Measurements from ENCODE around the gene AP3S2. TPM values are rescaled to one million over a fixed set of nuclear protein-coding genes. Genes with fewer than 3 reads are reported as not detected.
"Not testable (repeated sequence)": the region's sequence is repeated elsewhere in the genome, so short reads cannot be mapped to it uniquely, and the experiment has no call there.

The AP3S2 gene
- polyA plus RNA-seq, 1 donor (not counting 4 experiments of a cell fraction or from before 2014, with no cell fraction given): 34.6 TPM

GRCh38 chr15:89783861-89784685 is 109.7 kb downstream of the AP3S2 start:
- H3K27me3 ChIP-seq (ENCODE audit: control insufficient read depth, extremely low read depth, insufficient read depth, low read length): no peaks in the 10 kb centered on the region
- no peak overlapping the region for H3K9ac ChIP-seq (ENCODE audit: control insufficient read depth, extremely low read depth, insufficient read depth, low read length)
- no peak overlapping the region for H3K4me3 ChIP-seq (ENCODE audit: control insufficient read depth in 2 of 3, extremely low read depth in 1 of 3, insufficient read depth in 2 of 3, low read depth in 1 of 3, low read length in 3 of 3)
- peaks cover 31% of the 10 kb centered on the region for H3K4me1 ChIP-seq (ENCODE audit: control insufficient read depth, extremely low read depth, insufficient read depth, low read length)
- H3K9me3 ChIP-seq (ENCODE audit: control insufficient read depth, low read depth, low read length): no peaks in the 10 kb centered on the region
- peaks cover 2% of the 10 kb centered on the region for H3K9me1 ChIP-seq (ENCODE audit: control insufficient read depth, extremely low read depth, insufficient read depth, low read length)
- TF ChIP-seq EZH2 (IDR thresholded peaks at IDR 0.05; ENCODE audit: low read length): no peak
- TF ChIP-seq, protein P1, sequence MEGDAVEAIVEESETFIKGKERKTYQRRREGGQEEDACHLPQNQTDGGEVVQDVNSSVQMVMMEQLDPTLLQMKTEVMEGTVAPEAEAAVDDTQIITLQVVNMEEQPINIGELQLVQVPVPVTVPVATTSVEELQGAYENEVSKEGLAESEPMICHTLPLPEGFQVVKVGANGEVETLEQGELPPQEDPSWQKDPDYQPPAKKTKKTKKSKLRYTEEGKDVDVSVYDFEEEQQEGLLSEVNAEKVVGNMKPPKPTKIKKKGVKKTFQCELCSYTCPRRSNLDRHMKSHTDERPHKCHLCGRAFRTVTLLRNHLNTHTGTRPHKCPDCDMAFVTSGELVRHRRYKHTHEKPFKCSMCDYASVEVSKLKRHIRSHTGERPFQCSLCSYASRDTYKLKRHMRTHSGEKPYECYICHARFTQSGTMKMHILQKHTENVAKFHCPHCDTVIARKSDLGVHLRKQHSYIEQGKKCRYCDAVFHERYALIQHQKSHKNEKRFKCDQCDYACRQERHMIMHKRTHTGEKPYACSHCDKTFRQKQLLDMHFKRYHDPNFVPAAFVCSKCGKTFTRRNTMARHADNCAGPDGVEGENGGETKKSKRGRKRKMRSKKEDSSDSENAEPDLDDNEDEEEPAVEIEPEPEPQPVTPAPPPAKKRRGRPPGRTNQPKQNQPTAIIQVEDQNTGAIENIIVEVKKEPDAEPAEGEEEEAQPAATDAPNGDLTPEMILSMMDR (optimal IDR thresholded peaks at IDR 0.05 in 1 of 3, IDR thresholded peaks at IDR 0.05 in 1 of 3, conservative IDR thresholded peaks at IDR 0.05 in 1 of 3; ENCODE audit: extremely low read depth in 1 of 3, insufficient read depth in 2 of 3, low read length in 3 of 3): no peak
- H3K4me2 ChIP-seq (ENCODE audit: control insufficient read depth, extremely low read depth, insufficient read depth, low read depth, low read length): no peak overlapping the region
- no peaks in the 10 kb centered on the region for H4K20me1 ChIP-seq (ENCODE audit: control insufficient read depth, extremely low read depth, insufficient read depth, low read length)
- H2AFZ ChIP-seq (ENCODE audit: control insufficient read depth, low read length): no peak overlapping the region
- dilution Hi-C loops (cut with MboI; ENCODE audit: extremely low pct_ligation_motif_present, low sequenced_read_pairs): no loop called here
- DNase-seq (ENCODE audit: low read depth, low spot score) (no peak), FAIRE-seq (no peak)
- H3K27ac ChIP-seq (ENCODE audit: control insufficient read depth, insufficient read depth, low read length): no peak overlapping the region
- H3K36me3 ChIP-seq (ENCODE audit: control insufficient read depth in 2 of 2, extremely low read depth in 1 of 2, insufficient read depth in 2 of 2, low read length in 2 of 2): no peaks in the 10 kb centered on the region
- no peaks in the 10 kb centered on the region for H3K79me2 ChIP-seq (ENCODE audit: control insufficient read depth, insufficient read depth, low read length)

- no peaks in the 10 kb centered on the region for H4K20me1 ChIP-seq (ENCODE audit: control insufficient read depth, extremely low read depth, insufficient read depth, low read length)
- no peak overlapping the region for H3K9ac ChIP-seq (ENCODE audit: control insufficient read depth, extremely low read depth, insufficient read depth, low read length)
- peaks cover 34% of the 10 kb centered on the region for H3K4me1 ChIP-seq (ENCODE audit: control insufficient read depth, extremely low read depth, insufficient read depth, low read length)
- DNase-seq (ENCODE audit: low read depth, low spot score): no peak
- peak overlapping the region; percentile 99 for H3K27ac ChIP-seq (ENCODE audit: control insufficient read depth, insufficient read depth, low read length)
- H3K79me2 ChIP-seq (ENCODE audit: control insufficient read depth, insufficient read depth, low read length): no peaks in the 10 kb centered on the region
- dilution Hi-C loops (cut with MboI; ENCODE audit: extremely low pct_ligation_motif_present, low sequenced_read_pairs): no loop called here
- H2AFZ ChIP-seq (ENCODE audit: control insufficient read depth, low read length): peak overlapping the region; percentile 30
- TF ChIP-seq, protein P1 (optimal IDR thresholded peaks at IDR 0.05 in 1 of 3, IDR thresholded peaks at IDR 0.05 in 1 of 3, conservative IDR thresholded peaks at IDR 0.05 in 1 of 3; ENCODE audit: extremely low read depth in 1 of 3, insufficient read depth in 2 of 3, low read length in 3 of 3): no peak
- TF ChIP-seq EZH2 (IDR thresholded peaks at IDR 0.05; ENCODE audit: low read length): no peak
- no peaks in the 10 kb centered on the region for H3K27me3 ChIP-seq (ENCODE audit: control insufficient read depth, extremely low read depth, insufficient read depth, low read length)
- H3K9me1 ChIP-seq (ENCODE audit: control insufficient read depth, extremely low read depth, insufficient read depth, low read length): peaks cover 2% of the 10 kb centered on the region
- peak overlapping the region; percentile 22 for H3K4me2 ChIP-seq (ENCODE audit: control insufficient read depth, extremely low read depth, insufficient read depth, low read depth, low read length)
- no peak overlapping the region for H3K4me3 ChIP-seq (ENCODE audit: control insufficient read depth in 2 of 3, extremely low read depth in 1 of 3, insufficient read depth in 2 of 3, low read depth in 1 of 3, low read length in 3 of 3)
- no peaks in the 10 kb centered on the region for H3K36me3 ChIP-seq (ENCODE audit: control insufficient read depth in 2 of 2, extremely low read depth in 1 of 2, insufficient read depth in 2 of 2, low read length in 2 of 2)
- FAIRE-seq: no peak
- no peaks in the 10 kb centered on the region for H3K9me3 ChIP-seq (ENCODE audit: control insufficient read depth, low read depth, low read length)
Observed at GRCh38 chr15:89783111-89783860, 110.5 kb downstream of the AP3S2 start.

GRCh38 chr15:89782619-89782950 is 111.2 kb downstream of the AP3S2 start:
- H3K9me3 ChIP-seq (ENCODE audit: control insufficient read depth, low read depth, low read length); H3K9me1 ChIP-seq (ENCODE audit: control insufficient read depth, extremely low read depth, insufficient read depth, low read length); dilution Hi-C loops (cut with MboI; ENCODE audit: extremely low pct_ligation_motif_present, low sequenced_read_pairs); H4K20me1 ChIP-seq (ENCODE audit: control insufficient read depth, extremely low read depth, insufficient read depth, low read length); H3K79me2 ChIP-seq (ENCODE audit: control insufficient read depth, insufficient read depth, low read length); H3K36me3 ChIP-seq (ENCODE audit: control insufficient read depth in 2 of 2, extremely low read depth in 1 of 2, insufficient read depth in 2 of 2, low read length in 2 of 2); H3K27me3 ChIP-seq (ENCODE audit: control insufficient read depth, extremely low read depth, insufficient read depth, low read length); FAIRE-seq; DNase-seq (ENCODE audit: low read depth, low spot score); H3K4me3 ChIP-seq (ENCODE audit: control insufficient read depth in 2 of 3, extremely low read depth in 1 of 3, insufficient read depth in 2 of 3, low read depth in 1 of 3, low read length in 3 of 3): not testable (repeated sequence)
- Histone ChIP-seq H3K4me2 (ENCODE audit: control insufficient read depth, extremely low read depth, insufficient read depth, low read depth, low read length) (peak overlapping the region; percentile 95), H2AFZ (ENCODE audit: control insufficient read depth, low read length) (peak overlapping the region; percentile 70), H3K9ac (ENCODE audit: control insufficient read depth, extremely low read depth, insufficient read depth, low read length) (peak overlapping the region; percentile 82), H3K27ac (ENCODE audit: control insufficient read depth, insufficient read depth, low read length) (peak overlapping the region; percentile 99), H3K4me1 (ENCODE audit: control insufficient read depth, extremely low read depth, insufficient read depth, low read length) (peaks cover 34% of the 10 kb centered on the region)
